Hematopoietic multipotent progenitor cell treated with erythropoietin and hydrocortisone succinate and interleukin-3 and kit ligand, for 8 days (in vitro differentiated cells): ENCODE results near the gene ELOVL2.
"Not testable (repeated sequence)": the region's sequence is repeated elsewhere in the genome, so short reads cannot be mapped to it uniquely, and the experiment has no call there.

ENCODE experiments used
- DNase-seq: peaks from one replicate; pipeline ENCODE4 v3.0.0-alpha.2; 2015

Gene ELOVL2

DNA sequence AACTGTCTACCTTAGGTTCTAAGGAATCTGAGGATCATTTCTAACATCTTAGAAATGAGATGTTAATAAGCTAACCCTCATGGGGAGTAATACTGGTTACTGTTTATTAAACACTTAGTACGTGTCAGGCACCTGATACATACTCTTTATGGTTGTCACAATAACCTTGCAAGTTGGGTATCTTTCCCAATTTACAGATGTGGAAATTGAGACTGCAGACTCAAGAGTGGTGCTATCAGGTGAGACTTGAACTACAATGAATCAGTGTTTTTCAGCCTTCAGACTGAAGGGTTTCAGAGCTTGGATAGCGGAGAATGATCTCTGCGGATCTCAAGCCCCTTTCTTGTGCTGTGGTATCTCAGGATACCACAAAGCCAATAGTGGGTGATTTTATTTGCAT lies 27.0 kb downstream of the ELOVL2 start:
- no peak for DNase-seq

DNA sequence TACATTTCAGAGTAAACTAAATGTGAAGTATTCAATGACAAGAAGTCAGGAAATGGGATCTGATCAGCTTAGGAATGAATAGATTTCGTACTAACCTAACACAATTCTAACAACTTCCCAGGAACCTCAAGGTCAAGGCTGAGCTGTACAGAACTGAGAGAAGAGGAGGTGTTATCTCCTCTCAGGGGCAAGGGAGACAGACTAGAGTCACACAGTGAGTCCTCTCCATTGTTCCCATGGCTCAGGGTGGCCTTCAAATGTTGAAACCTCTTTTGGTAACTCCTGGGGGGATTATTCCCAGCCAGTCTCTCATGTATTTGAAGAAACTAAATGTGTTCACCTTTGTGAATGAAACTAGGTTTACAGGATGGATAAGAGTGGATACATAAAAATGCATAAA lies 27.7 kb downstream of the ELOVL2 start:
- no peak for DNase-seq

DNA sequence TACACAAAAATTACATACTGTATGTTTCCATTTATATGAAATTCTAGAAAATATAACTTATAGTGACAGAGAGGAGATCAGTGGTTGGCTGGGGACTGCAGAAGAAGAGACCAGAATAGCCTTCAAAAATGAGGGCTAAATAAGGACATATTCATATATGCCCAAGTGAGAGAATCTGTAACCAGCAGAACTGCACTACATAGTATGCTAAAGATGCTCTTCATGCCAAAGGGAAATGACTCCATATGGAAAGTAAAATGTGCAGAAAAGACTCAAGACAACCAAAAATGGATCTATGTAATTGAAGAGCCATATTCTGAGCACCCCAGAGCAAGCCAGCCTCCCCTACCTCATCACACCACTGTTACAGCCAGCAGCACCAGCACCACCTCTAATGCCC lies 29.0 kb downstream of the ELOVL2 start:
- DNase-seq: no peak

DNA sequence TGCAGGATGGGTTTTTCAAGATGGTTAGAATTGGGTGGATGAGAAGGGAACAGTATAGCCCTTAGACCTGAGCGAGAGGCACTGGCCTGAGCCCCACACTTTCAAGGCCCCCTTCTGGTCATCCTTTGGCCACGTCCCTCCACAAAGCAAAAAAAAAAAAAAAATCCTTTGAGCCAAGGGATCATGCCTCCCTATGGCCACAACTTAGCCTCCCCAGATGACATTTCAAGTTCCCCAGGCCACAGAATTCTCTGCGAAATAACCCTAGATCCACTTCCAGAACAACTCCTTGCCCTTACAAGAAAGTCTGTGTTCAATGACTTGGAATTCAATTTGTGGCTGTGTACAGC lies 30.4 kb downstream of the ELOVL2 start:
- DNase-seq: no peak

DNA sequence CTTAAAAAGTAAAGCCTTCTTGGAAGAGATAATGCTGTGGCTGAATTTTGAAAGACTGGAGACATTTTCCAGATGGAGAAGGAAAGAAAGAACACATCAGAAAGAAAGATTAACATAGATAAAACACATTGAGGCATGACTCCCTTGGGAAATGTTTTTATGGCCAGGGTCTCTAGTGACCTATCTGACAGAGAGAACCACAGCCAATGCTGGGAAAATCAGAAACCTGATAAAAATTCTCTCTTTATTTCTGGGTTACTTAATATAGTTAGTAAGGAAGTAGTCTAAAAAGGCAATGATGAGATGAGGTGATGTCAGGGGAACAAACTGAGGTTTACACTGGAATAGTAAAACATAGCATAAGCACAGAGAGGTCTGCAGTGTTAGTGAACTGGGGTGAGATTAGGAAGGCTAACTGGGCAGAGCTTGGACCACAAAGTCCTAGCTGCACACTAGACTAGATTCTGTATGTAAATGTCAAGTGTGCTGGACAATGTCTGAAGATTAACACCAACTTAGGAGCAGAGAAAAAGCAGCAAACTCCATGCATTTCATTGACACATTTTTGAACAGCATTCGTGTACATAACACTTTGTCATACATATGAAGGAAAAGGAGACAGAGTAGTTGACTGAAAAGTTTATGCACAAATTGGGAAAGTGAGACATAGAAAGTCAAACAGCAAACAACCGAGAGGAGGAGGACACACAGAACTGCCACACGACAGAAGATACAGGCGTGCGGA lies 31.0 kb downstream of the ELOVL2 start:
- no peak for DNase-seq

DNA sequence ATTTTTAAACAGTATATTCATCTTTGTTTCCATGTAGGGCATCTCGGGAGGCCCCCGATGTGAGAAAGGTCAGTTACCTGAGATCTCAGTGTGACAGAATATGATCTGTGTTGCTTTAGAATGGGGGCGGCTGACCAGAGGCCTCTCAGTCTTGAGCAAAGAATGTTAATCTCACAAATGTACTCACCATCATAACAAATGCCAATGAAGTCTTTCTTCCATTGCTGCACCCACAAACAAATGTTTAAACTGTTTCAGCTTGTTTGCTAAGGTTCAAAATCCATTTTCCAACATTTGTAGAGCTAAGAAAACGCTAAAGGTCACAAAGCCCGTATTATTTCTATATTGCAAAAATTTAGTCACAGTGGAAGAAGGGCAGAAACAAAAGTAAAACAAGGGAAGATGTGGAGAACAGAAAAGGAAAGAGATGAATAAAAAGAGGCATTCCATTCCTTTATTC lies 31.8 kb downstream of the ELOVL2 start:
- no peak for DNase-seq

DNA sequence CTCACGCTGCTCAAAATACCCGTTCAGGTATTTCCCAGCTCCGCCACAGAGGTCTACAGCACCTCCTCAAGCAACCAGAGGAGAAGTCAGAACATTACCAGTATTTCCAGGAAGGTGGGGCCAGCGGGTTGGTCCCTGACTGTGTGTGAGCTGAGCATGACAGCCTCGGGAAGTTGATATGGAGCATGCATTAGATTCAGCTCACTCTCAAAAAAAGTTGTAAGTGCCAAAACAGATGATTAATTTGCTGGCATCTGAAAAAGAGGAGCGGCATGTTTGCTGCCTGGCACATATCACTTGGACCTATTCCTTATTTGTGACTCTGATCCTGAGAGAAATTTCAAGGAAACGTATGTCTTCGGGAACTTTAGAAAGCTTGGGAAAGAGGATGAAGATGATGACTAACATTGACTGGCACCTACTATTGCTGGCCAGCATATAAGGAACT lies 32.3 kb downstream of the ELOVL2 start:
- no peak for DNase-seq

DNA sequence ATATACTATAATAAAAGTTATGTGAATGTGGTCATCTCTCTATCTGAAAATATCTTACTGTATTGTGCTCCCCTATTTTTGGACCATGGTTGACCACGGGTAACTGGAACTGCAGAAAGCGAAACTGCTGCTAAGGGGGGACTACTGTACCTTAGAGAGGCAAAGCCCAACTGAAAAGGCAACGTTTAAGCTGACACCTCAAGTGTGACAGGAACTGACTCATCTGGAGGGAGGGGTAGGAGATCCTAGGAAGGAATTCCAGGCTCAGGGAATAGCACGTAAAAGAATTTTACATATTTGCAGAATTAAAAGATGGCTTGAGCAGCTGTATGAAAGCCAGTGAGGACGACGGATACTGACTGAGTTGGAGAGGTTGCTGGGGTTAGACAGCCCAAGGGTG lies 34.8 kb downstream of the ELOVL2 start:
- DNase-seq: no peak

DNA sequence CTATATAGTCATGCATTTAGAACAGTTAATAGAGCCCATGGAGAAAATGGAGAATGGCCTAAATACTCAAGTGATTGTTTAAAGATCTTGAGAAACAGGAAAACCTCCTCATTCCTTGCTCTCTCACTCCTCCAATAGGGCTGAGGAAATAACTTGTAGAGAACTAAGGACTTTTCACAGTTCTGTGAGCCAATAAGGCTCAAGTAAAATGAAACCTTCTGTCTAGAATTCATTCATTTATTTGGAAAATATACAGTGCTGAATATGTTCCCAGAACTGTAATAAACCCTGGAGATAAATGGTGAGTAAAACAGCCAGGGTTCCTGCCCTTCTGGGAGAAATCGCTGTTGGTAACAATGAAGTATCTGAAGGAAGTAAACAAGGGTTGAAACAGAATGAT lies 35.3 kb downstream of the ELOVL2 start:
- no peak for DNase-seq

DNA sequence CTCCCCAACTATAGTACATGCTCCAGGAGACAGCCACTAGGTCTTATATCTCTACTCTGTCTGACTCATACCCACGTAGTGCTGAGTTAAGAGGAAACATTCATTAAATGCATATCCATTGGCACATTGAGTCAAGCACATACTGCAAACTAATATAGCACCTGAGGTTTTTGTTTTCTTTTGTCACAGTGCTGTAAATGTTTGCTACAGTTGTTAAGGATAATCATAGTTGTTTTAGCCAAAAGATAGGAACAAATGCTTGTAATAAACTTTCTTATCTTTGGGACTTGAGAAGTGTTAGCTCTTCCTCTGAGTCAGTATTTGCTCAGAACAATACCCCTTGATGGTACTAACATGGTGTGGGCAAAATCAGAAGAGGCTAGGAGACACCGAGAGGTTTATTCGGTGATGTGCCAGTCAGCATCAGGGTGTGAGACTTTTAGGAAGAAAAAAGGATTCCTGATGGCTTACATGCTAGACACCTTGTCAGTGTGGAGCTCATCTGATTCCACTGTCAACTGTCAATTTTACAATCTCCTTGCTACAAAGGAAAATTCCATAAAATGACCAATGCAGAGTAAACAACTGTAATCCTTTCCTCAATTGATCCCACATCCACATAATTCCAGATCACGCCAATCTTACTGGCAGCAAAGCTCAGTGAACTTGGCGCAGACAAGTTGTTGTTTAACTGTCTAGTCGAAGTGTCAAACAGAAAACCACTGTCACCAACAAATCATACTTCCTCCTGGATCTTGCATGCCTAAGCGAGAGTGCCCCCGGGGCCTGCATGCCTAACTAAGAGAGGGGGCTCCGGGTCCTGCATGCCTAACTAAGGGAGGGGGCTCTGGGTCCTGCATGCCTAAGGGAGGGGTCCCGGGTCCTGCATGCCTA lies 36.1 kb downstream of the ELOVL2 start:
- DNase-seq: no peak

DNA sequence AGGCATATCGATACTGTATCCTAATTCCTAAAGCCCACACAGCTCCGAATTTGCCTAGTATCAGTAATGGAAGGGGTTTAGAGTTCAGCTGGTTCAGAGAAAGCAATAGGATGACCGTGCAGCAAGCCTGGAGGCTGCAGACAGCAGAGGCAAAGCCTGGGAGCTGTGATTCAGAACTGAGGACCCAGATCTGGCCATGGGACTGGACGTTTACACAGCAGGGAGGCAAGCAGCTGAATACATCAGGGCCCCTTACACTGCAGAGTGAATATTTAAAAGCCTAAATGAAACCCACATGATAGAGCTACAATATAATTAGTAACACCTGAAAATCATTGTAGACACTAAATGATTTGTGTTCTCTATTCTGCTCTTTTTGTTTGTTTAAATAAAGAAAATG lies 38.0 kb downstream of the ELOVL2 start:
- no peak for DNase-seq

DNA sequence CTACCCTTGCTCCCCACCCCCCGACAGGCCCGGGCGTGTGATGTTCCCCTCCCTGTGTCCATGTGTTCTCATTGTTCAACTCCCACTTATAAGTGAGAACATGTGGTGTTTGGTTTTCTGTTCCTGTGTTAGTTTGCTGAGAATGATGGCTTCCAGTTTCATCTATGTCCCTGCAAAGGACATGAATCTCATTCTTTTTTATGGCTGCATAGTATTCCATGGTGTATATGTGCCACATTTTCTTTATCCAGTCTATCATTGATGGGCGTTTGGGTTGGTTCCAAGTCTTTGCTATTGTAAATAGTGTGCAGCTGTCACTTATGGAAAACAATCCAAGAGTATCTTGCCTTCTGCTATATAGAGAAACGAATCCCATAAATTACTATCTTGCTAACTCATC lies 40.8 kb downstream of the ELOVL2 start:
- not testable (repeated sequence) for DNase-seq

DNA sequence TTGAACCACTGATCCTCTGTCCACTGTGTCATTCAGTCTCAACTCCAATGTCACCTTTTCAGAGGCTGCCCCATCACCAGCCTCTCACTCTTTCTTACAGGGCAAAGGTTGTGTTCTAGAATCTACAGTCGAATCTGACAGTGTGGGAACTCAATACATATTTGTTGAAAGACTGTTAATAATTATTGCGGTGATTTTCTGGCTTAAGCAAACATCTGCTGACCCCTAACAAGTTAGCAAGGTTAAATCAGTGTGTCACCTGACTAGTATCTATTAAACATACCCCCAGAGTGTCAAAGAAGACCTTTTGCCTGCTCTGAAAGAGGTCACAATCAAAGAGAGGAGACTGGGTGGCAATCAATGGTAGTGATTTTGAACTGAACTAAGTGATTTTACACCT lies 41.9 kb downstream of the ELOVL2 start:
- no peak for DNase-seq

DNA sequence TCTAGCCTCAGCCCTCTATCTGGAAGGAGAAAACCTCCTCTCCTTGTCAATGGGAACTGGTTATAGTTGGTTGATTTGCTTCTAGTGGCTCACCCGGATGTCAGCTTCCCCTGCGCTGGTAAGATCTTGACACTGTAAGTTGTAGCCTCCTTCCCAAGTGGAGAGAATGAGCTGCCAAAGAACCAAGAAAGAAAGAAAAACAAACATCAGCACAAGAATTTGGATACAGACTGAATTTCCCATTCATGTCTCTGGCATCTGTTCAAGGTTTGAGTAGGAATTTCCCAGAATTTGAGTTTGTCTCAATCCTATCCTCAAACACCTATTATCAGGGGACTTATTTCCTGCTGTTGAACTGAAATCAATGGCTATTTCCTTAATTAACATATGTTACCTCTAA lies 44.1 kb downstream of the ELOVL2 start:
- no peak for DNase-seq

DNA sequence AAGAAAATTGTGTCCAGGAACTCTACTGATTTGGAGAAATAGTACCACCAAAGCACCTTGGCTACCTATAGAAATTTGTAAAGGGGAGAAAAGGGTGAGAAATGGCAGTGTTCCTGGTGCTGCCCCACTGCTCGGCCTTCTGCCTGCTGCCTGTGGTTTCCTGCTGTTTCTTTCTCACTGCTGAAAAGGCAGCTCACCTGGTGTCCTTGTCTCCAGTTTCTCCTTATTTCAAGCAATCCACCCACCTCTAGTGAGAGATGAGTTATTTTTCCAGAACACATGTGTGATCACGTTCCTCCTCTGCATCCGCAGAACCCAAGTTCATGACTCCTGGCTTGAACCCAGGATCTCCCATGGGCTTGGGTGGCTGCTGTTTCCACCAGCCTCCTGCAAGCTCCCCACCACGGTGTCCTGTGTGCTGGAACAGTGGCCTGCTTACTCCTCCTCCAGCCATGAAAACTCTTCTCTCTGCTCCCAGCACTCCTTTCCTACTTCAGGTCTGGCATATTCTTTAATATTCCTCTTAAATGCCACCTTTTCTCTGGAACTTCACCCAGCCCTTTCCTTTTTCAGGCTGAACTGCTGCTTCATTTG lies 48.9 kb downstream of the ELOVL2 start:
- no peak for DNase-seq

DNA sequence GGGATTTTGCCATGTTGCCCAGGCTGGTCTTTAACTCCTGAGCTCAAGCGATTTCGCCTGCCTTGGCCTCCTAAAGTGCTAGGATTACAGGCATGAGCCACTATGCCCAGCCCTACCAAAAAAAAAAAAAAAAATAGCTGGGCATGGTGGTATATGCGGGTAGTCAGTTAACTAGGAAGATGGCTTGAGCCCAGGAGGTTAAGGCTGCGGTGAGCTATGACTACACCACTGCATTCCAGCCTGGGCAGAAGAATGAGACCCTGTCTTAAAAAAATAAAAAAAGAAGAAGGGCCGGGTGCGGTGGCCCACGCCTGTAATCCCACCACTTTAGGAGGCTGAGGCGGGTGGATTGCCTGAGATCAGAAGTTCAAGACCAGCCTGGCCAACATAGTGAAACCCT lies 50.2 kb downstream of the ELOVL2 start:
- DNase-seq: no peak

DNA sequence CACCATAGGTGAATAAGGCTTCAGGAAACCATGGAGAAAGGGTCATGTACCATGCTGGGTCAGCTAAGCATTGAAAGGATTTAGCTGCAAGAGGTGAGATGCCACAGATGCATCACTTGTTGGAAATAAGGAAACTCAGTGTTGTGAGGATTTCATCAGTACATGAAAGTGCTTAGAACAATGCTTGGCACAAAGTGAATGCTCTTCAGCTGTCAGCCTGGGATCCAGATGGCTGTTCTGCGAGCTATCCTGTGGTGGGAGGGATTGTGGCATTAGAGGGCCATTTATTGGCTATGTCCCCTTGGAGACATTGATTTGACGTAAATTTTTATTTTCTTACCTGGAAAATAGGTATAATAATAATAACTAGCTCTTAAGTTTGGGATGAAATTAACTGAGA lies 53.0 kb downstream of the ELOVL2 start:
- no peak for DNase-seq

DNA sequence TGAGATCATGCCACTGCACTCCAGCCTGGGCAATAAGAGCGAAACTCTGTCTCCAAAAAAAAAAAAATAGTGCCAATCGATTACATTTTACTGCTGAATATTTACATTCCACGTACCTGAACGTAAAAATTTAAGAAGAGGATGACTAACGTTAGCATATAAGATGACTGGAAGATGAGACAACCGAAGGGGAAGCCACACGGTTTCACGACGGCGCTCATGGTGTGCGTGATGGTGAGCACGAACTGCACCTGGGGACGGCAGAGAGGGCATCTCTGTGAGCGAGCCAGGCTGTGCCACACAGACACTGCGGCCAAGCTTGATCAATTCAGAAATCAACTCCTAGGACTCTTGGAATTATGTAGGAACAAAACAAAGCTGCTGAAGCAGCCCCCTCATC lies 54.5 kb downstream of the ELOVL2 start:
- no peak for DNase-seq

DNA sequence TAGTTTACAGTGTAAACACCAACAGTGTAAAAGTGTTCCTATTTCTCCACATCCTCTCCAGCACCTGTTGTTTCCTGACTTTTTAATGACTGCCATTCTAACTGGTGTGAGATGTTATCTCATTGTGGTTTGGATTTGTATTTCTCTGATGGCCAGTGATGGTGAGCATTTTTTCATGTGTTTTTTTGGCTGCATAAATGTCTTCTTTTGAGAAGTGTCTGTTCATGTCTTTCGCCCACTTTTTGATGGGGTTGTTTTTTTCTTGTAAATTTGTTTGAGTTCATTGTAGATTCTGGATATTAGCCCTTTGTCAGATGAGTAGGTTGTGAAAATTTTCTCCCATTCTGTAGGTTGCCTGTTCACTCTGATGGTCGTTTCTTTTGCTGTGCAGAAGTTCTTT lies 59.1 kb downstream of the ELOVL2 start:
- not testable (repeated sequence) for DNase-seq

DNA sequence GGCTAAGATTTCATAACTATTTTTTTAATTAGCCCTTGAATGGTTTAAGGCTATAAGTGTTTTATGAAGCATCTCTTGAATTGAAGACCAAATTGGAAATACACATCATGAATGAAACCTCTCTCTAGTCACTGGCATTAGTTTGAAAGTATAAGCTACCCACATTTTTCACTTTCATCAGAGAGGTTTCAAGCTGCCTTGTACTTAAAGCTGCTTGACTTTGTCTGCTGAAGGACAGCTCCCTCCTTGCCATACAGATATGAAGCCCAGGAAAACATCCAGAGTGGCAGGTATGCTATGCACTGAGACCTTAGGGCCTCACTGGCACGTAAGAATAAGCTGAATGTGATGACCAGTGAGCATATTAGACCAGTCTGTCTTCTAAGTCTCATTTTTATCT lies 62.7 kb downstream of the ELOVL2 start:
- no peak for DNase-seq

DNA sequence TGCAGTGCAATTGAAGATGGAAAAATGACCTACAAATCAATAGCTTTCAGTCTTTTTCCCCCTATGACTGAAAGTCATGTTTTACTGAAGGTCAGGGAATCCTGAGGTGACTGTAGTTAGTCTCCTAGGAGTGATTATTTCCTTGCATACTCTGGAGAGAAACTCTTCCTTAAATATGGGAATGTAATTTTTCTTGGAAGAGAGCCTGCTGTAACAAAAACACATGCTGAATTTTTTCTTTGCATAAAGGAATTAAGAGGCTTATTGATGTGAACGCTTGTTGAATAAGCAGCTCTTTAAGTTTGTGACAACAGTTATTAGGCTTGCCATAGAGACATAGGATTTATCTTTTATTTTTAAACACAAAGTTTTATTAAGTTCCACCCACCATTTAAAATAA lies 64.5 kb downstream of the ELOVL2 start:
- DNase-seq: no peak

DNA sequence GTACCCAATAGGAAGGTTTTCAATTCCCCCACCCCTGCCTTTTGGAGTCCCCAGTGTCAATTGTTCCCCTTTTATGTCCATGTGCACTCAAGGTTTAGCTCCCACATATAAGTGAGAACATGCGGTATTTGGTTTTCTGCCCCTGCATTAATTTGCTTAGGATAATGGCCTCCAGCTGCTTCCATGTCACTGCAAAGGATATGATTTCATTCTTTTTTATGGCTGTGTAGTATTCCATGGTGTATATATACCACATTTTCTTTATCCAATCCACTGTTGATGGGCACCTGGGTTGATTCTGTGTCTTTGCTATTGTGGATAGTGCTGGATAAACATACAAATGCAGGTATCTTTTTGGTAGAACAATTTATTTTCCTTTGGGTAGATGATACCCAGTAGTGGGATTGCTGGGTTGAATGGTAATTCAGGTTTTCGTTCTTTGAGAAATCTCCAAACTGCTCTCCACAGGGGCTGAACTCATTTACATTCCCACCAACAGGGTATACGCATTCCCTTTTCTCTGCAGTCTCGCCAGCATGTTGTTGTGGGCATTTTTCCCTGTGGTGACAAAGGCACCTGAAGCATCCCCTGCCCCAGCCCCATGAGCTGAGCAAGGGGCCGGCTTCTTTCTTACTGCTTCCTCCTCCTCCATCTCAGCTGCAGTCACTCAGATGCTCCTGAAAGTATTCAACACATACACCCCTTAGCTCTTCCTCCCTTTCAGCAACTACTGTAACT lies 66.7 kb downstream of the ELOVL2 start:
- no peak for DNase-seq

DNA sequence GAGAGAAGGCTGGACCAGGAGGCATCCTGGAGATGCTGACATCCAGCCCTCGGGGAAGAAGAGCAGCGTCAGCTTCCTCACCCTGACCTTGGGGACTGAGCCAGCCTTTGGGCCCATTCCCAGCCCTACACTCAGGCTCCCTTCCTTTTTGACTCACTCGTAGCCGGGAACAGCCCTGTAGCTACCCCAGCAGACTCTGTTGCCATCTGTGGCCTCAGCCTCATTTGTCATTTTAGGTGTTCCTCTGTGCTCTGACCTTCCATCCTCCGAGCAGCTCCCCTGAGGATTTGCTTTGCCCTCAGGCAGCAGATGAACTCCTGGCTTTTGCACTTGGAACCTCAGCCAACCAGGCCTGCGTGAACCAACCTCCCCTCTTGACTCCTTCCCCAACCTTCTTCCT lies 67.5 kb downstream of the ELOVL2 start:
- DNase-seq: no peak
